HEK293T (cell line): ENCODE measurements around the gene UCP3.

Experiments used
- CTCF ChIA-PET: fragments of 350-600 bp; formaldehyde crosslinking; extraction: SDS; loops from one replicate; lab custom pipeline; 2021; ENCODE audit warnings: antibody characterized with exemption, inconsistent platforms; lab: Yijun Ruan, JAX
- POLR2A ChIA-PET: fragments of 350-600 bp; formaldehyde crosslinking; extraction: SDS; loops from one replicate; lab custom pipeline; 2020; ENCODE audit warnings: antibody characterized with exemption, inconsistent platforms; lab: Yijun Ruan, JAX
- DNase-seq: peaks from one replicate; pipeline ENCODE4 v3.0.0; 2012; ENCODE audit warnings: mixed read lengths; ENCODE audit errors: extremely low spot score
- ARNT ChIP-seq: fragments of 450-650 bp; IDR thresholded peaks from 2 replicates; pipeline ENCODE4 v1.6.1; 2017; ENCODE audit warnings: mild to moderate bottlenecking
- BHLHE40 ChIP-seq: fragments of 450-650 bp; IDR thresholded peaks from 2 replicates; pipeline ENCODE4 v1.6.1; 2016; ENCODE audit warnings: mild to moderate bottlenecking, moderate library complexity, borderline replicate concordance
- CTBP1 ChIP-seq: fragments of 450-650 bp; IDR thresholded peaks from 2 replicates; pipeline ENCODE4 v1.6.1; 2016; ENCODE audit warnings: borderline replicate concordance
- ELF4 ChIP-seq: fragments of 450-650 bp; IDR thresholded peaks from 2 replicates; pipeline ENCODE4 v1.6.1; 2017; ENCODE audit warnings: antibody characterized with exemption
- FOXA1 ChIP-seq: fragments of 450-650 bp; IDR thresholded peaks from 2 replicates; pipeline ENCODE4 v1.6.1; 2016; ENCODE audit warnings: mild to moderate bottlenecking
- FOXK2 ChIP-seq: fragments of 450-650 bp; IDR thresholded peaks from 2 replicates; pipeline ENCODE4 v1.6.1; 2016; ENCODE audit warnings: mild to moderate bottlenecking
- FOXM1 ChIP-seq: fragments of 450-650 bp; IDR thresholded peaks from 2 replicates; pipeline ENCODE4 v1.6.1; 2017; ENCODE audit warnings: mild to moderate bottlenecking, borderline replicate concordance
- HDGF ChIP-seq: fragments of 450-650 bp; IDR thresholded peaks from 2 replicates; pipeline ENCODE4 v1.6.1; 2017; ENCODE audit warnings: antibody characterized with exemption, borderline replicate concordance
- L3MBTL2 ChIP-seq: fragments of 450-650 bp; conservative IDR thresholded peaks from 2 replicates; pipeline ENCODE4 v1.6.1; 2016; ENCODE audit warnings: mild to moderate bottlenecking
- LEF1 ChIP-seq: fragments of 450-650 bp; IDR thresholded peaks from 2 replicates; pipeline ENCODE4 v1.6.1; 2017; ENCODE audit warnings: mild to moderate bottlenecking, borderline replicate concordance
- NFRKB ChIP-seq: fragments of 450-650 bp; IDR thresholded peaks from 2 replicates; pipeline ENCODE4 v1.6.1; 2016; ENCODE audit warnings: mild to moderate bottlenecking, moderate library complexity
- SP1 ChIP-seq: fragments of 450-650 bp; IDR thresholded peaks from 2 replicates; pipeline ENCODE4 v1.6.1; 2017
- SUZ12 ChIP-seq: fragments of 450-650 bp; IDR thresholded peaks from 2 replicates; pipeline ENCODE4 v1.6.1; 2016; ENCODE audit warnings: mild to moderate bottlenecking
- TARDBP ChIP-seq: fragments of 450-650 bp; IDR thresholded peaks from 2 replicates; pipeline ENCODE4 v1.6.1; 2016
- ZNF384 ChIP-seq: fragments of 450-650 bp; IDR thresholded peaks from 2 replicates; pipeline ENCODE4 v1.6.1; 2016
- TF ChIP-seq, protein P1 (sequence below): fragments of 450-650 bp; IDR thresholded peaks from 2 replicates; pipeline ENCODE4 v1.6.1; 2016

Gene UCP3

DNA sequence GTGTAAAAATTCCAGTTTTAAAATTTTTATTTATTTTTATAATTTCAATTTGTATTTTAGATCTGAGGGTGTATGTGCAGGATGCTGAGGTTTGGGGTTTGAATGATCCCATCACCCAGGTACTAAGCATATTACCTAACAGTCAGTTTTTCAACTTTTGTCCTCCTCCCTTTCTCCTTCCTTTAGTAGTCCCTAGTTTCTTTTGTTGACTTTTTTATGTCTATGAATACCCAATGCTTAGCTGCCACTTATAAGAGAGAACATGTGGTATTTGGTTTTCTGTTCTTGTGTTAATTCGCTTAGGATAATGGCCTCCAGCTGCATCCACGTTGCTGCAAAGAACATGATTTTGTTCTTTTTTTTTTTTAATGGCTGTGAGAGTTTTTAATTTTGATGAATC lies 35.7 kb upstream of the UCP3 start:
- CTCF ChIA-PET = no interaction called here
- TF ChIP-seq ARNT = no peak
- TF ChIP-seq CTBP1 = no peak
- TF ChIP-seq SP1 = no peak
- no peak for TF ChIP-seq SUZ12
- TF ChIP-seq ZNF384 = no peak
- no peak for TF ChIP-seq ELF4
- no peak for TF ChIP-seq NFRKB
- TF ChIP-seq BHLHE40 = no peak
- DNase-seq = no peak
- POLR2A ChIA-PET = no interaction called here

DNA sequence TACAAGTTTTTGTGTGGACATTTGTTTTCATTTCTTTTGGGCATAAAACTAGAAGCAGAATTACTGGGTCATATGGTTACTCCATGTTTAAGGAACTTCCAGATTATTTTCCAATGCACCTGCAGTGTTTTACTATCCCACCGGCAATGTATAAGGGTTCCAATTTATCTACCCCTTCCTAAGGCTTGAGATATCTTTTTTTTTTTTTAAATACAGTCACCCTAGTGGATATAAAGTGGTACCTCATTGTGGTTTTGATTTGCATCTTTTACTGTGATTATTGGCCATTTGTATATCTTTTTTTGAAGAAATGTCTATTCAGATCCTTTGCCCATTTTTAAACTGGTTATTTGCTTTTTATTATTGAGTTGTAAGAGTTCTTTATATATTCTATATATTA lies 34.6 kb upstream of the UCP3 start:
- ChIA-PET POLR2A (no interaction called here), CTCF (no interaction called here)
- TF ChIP-seq FOXM1 = no peak
- no peak for TF ChIP-seq ELF4
- TF ChIP-seq, protein P1, sequence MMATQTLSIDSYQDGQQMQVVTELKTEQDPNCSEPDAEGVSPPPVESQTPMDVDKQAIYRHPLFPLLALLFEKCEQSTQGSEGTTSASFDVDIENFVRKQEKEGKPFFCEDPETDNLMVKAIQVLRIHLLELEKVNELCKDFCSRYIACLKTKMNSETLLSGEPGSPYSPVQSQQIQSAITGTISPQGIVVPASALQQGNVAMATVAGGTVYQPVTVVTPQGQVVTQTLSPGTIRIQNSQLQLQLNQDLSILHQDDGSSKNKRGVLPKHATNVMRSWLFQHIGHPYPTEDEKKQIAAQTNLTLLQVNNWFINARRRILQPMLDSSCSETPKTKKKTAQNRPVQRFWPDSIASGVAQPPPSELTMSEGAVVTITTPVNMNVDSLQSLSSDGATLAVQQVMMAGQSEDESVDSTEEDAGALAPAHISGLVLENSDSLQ = no peak
- no peak for TF ChIP-seq ZNF384
- no peak for TF ChIP-seq LEF1
- no peak for TF ChIP-seq BHLHE40
- TF ChIP-seq SUZ12 = no peak
- TF ChIP-seq L3MBTL2 = no peak
- no peak for TF ChIP-seq HDGF
- no peak for TF ChIP-seq FOXA1
- TF ChIP-seq TARDBP = no peak
- TF ChIP-seq CTBP1 = no peak
- TF ChIP-seq NFRKB = no peak
- TF ChIP-seq FOXK2 = no peak
- no peak for TF ChIP-seq SP1
- no peak for DNase-seq

DNA sequence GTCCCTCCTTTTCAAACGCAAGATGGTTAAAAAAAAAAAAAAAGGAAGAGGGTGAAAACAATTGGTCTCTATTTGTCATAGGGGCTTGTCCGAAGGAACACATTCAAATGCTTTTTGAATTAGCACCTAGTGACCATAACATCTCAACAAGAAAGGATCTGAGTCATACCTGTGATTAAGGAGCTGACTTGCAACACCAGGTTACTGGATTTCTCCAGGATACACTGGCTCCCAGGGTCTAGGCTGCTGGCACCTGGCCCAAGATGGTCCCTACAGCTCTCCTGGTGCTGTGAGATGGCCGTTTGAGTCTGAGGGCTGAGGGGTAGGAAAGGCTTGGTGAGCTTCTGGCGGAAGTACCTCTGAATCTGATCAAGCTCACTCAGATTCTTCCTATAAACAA lies 28.4 kb upstream of the UCP3 start:
- DNase-seq = no peak
- ChIA-PET POLR2A (no interaction called here), CTCF (no interaction called here)
- TF ChIP-seq SUZ12 (no peak), FOXK2 (no peak), L3MBTL2 (no peak), HDGF (no peak), FOXA1 (no peak), BHLHE40 (no peak), LEF1 (no peak), ELF4 (no peak), SP1 (no peak), FOXM1 (no peak)

DNA sequence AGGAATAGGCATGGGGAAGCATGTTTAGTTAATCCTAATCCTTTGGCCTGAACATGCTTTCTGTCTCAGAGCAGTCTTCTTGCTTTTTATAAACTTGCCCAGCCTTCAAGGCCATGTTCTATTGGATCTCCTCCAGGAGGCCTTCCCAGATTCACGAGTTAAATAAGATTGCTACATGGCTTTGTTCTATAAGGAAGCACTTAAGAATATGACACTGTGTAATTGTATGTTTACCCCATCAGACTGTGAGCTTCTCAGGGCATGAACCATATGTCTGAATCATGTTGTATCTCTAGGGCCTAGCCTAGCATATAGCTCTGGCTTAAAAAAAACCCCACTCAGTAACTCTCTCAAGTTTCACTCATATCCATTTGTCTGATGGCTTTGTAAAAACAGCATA lies 26.4 kb upstream of the UCP3 start:
- DNase-seq = no peak
- ChIA-PET CTCF (no interaction called here), POLR2A (no interaction called here)
- no peak for TF ChIP-seq FOXM1
- TF ChIP-seq, protein P1 = no peak
- TF ChIP-seq ZNF384 = no peak
- no peak for TF ChIP-seq FOXK2

DNA sequence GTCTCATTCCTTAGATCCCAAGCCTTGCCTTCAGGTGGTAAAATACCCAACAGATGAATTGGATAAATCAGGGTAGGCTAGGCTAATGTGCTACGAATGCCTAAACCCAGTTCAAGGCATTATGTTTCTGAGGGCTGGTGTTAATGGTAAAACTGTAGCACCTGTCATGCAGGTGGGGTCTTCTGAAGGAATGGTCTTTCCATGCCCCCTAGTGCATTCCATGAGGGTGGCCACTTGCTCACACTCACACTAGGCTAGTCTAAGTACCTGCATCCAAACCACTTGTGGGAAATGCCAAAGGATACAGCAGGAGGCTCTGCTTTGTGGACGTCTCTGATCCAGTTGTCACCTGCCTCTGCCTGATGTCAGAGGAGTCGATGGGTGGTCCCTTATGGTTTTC lies 24.2 kb upstream of the UCP3 start:
- TF ChIP-seq NFRKB = no peak
- TF ChIP-seq ZNF384 = no peak
- no peak for TF ChIP-seq L3MBTL2
- no peak for TF ChIP-seq FOXA1
- TF ChIP-seq SP1 = no peak
- TF ChIP-seq FOXK2 = no peak
- TF ChIP-seq, protein P1 = no peak
- TF ChIP-seq TARDBP = no peak
- TF ChIP-seq ELF4 = no peak
- DNase-seq = no peak
- POLR2A ChIA-PET = interaction anchor here (0.5 kb wide), 1 partner anchor 50 kb away, joined by 3 read pairs; the partner anchor contains the start of gene UCP2
- CTCF ChIA-PET = no interaction called here

DNA sequence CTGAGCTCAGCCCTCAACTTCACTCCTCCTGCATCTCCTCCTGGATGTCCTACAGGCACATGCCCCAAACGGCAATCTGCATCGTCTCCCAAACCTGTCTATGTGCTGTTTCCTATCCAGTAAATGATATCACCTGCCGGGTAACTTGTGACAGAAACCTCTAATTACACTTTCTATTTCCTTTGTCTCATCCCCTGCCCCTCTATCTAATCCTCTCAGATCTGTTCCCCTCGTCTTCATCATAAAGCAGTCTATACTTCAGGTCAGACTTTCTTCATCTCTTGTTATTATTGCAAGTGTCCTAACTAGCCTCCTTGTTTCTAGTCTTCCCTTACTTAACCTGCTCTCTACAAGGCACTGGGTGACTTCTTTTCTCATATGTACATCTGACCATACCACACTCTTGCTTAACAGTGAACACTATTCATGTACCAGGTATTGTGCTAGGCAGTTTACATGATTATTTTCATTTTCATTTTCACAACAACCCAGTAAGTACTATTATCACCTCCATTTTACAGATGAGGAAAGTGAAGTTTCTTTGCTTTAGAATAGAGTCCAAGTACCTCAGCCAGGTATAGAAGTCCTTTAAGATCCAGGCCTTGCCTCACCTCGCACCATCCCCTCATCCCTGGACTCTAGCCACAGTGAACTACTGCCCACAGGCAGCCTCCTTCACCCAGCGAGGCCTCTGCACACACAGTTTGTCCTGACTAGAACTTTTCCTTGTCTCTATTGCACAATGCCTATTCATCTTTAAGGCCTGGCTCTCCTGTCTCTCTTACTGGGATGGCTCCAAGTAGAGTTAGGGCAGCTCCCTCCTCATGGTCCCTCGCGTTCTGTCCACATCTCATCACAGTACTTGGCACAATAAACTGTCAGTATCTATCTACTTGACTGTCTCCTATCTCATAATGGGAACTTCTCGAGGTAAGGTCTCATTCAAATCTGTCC lies 22.1 kb upstream of the UCP3 start:
- POLR2A ChIA-PET = no interaction called here
- no peak for DNase-seq
- TF ChIP-seq CTBP1 (no peak), SUZ12 (no peak), FOXK2 (no peak), ELF4 (no peak), ARNT (no peak), NFRKB (no peak), LEF1 (no peak), FOXM1 (no peak), TARDBP (no peak), HDGF (no peak), SP1 (no peak), BHLHE40 (no peak), FOXA1 (no peak)
- TF ChIP-seq, protein P1 = no peak
- CTCF ChIA-PET = no interaction called here
